Heart right ventricle (tissue), 16 donors: Measurements from ENCODE around the gene DMRTC2. TPM values are rescaled to one million over a fixed set of nuclear protein-coding genes. Genes with fewer than 3 reads are reported as not detected.
A peak's percentile ranks its signal among the peaks of the same experiment; 100 is the strongest.

ENCODE experiments used
- ATAC-seq, 8 donors: fragments of 200-7000 bp; cut with Tn5 transposase; one replicate each; pipeline ENCODE4 v1.9.1; 2020; ENCODE audit warnings: mild to moderate bottlenecking in 8 of 8, moderate library complexity in 8 of 8, moderate number of reproducible peaks in 1 of 8
- DNase-seq, 2 donors: peaks; one replicate each; pipeline ENCODE4 v3.0.0-alpha.2; 2020
- H3K27ac ChIP-seq, 10 donors: fragments of 200-600 bp; sonication (generic) in 2 of 10; one replicate each; pipeline versions ENCODE4 v1.5.0 to v1.8.0; 2020 to 2022; ENCODE audit warnings: mild to moderate bottlenecking in 3 of 10
- H3K27me3 ChIP-seq, 7 donors: fragments of 200-600 bp; one replicate each; pipeline ENCODE4 v1.8.0; 2021 to 2022; ENCODE audit warnings: mild to moderate bottlenecking in 2 of 7
- H3K36me3 ChIP-seq, 9 donors: fragments of 200-600 bp; sonication (generic) in 1 of 9; one replicate each; pipeline versions ENCODE4 v1.5.0 to v1.8.0; 2020 to 2022; ENCODE audit warnings: mild to moderate bottlenecking in 2 of 9
- H3K4me1 ChIP-seq, 9 donors: fragments of 200-600 bp; sonication (generic) in 1 of 9; one replicate each; pipeline versions ENCODE4 v1.5.0 to v1.8.0; 2020 to 2022; ENCODE audit warnings: mild to moderate bottlenecking in 4 of 9
- H3K4me3 ChIP-seq, 10 donors: fragments of 200-600 bp; sonication (generic) in 2 of 10; one replicate each; pipeline versions ENCODE4 v1.5.0 to v1.8.0; 2020 to 2022; ENCODE audit warnings: mild to moderate bottlenecking in 7 of 10, moderate library complexity in 2 of 10
- H3K9me3 ChIP-seq, 11 donors: fragments of 200-600 bp in 10 of 11; sonication (generic) in 2 of 11; one replicate each; pipeline versions ENCODE4 v1.5.0 to v1.8.0; 2013 to 2022; ENCODE audit warnings: mild to moderate bottlenecking in 2 of 11, control low read depth in 1 of 11, moderate library complexity in 1 of 11
- WGBS, 2 donors: extraction: QIAGEN DNeasy Blood & Tissue Kit; methylation state at CpG; one replicate each; pipeline ENCODE4 v1.1.7; 2013; ENCODE audit warnings: inconsistent platforms in 1 of 2; 5-methylcytosine and 5-hydroxymethylcytosine counted together
- intact Hi-C, 10 donors: fragments of 100-400 bp; cut with DNase I; formaldehyde crosslinking; loops; one replicate each; pipeline versions ENCODE4 v1.11.1 to v1.14.2; 2022
- long read RNA-seq, 3 donors: library from polyadenylated mRNA; unstranded; transcript quantifications; one replicate each; pipeline ENCODE4 v2.0.0, GENCODE V29; 2020 to 2021
- polyA plus RNA-seq, 2 donors: library from polyadenylated mRNA; stranded (reverse); fragments of 200-250 nt; gene quantifications; one replicate each; pipeline ENCODE4 v1.2.3, GENCODE V29; 2013
- total RNA-seq, 10 donors: library from RNA; stranded (reverse); fragmentation: NEBNext Ultra II Directional in 3 of 10; extraction: Animal tissue kit (Norgen Biotek cat#: 25700) in 3 of 10; gene quantifications; one replicate each; pipeline versions ENCODE4 v1.2.1 to v1.2.4, GENCODE V29; 2021 to 2023
- TF ChIP-seq, protein P1 (sequence below), 9 donors: fragments of 200-600 bp; sonication (generic) in 2 of 9; IDR thresholded peaks; one replicate each; pipeline versions ENCODE4 v1.5.0 to v1.8.0; 2021 to 2022; ENCODE audit warnings: antibody characterized with exemption in 9 of 9, mild to moderate bottlenecking in 5 of 9, moderate library complexity in 1 of 9
- donor health status: Arrhythmogenic right ventricular cardiomyopathy.
- donor health status: ischemic (EF 13 %, LVEDD 7.1; RV severe dilation, severe dysfunction).
- donor health status: healthy with polysubstance abuse.
- donor health status: DM: no; HTN: yes; CAD: no.
- donor health status: DM: no; HTN: no; CAD: no.
- donor health status: ischemic (EF 25% LVEDD 6.9; RV normal size, moderate dysfunction).
- donor health status: ischemic (EF 25% LVEDD 5.7; RV mildly dilated, moderate dysfunction).
- donor health status: healthy.
- donor health status: DM: yes; HTN: yes; CAD: no.
- donor health status: Ischemic cardiomyopathy.
- donor health status: ischemic (EF 35%, LVEDD 5.7; RV mildly dilated, moderate dysfunction).
- donor health status: nonischemic (EF 11% LVEDD 7.7; RV severe dilation, severe dysfunction).
- donor health status: DM: yes; HTN: yes; CAD: no.
- donor health status: PGD.
- donor health status: ischemic (EF 29% LVEDD 5.4; RV normal size, mild dysfunction).
- donor health status: nonischemic (EF 23%, LVEDD 6.1; RV moderate dilation, normal function).

DMRTC2 gene
- not detected for total RNA-seq
- polyA plus RNA-seq: not detected
- long read RNA-seq, donor 1: 0 reads
- long read RNA-seq, donor 2: 0 reads
- long read RNA-seq, donor 3: 0 reads

DNA sequence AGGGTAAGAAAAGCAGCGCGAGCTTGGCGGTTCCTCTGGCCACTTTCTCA is at the start of gene DMRTC2:
DMRTC2 (plus strand) TSS at position 42 of the 50 bp plus-strand sequence. CDS start 2,387 bp downstream, outside the sequence.
- Histone ChIP-seq H3K9me3 (no peaks in the 10 kb centered on the region), H3K4me1 (no peaks in the 10 kb centered on the region), H3K27ac (no peak within 1 kb of the TSS), H3K36me3 (no peaks in the 10 kb centered on the region), H3K4me3 (no peak within 1 kb of the TSS), H3K27me3 (peaks cover 0 to 35% (median 17%) of the 10 kb centered on the region in 7 donors)
- no peak for DNase-seq
- TF ChIP-seq, protein P1, sequence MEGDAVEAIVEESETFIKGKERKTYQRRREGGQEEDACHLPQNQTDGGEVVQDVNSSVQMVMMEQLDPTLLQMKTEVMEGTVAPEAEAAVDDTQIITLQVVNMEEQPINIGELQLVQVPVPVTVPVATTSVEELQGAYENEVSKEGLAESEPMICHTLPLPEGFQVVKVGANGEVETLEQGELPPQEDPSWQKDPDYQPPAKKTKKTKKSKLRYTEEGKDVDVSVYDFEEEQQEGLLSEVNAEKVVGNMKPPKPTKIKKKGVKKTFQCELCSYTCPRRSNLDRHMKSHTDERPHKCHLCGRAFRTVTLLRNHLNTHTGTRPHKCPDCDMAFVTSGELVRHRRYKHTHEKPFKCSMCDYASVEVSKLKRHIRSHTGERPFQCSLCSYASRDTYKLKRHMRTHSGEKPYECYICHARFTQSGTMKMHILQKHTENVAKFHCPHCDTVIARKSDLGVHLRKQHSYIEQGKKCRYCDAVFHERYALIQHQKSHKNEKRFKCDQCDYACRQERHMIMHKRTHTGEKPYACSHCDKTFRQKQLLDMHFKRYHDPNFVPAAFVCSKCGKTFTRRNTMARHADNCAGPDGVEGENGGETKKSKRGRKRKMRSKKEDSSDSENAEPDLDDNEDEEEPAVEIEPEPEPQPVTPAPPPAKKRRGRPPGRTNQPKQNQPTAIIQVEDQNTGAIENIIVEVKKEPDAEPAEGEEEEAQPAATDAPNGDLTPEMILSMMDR (IDR thresholded peaks at IDR 0.05): no peak
- intact Hi-C loops: no loop called here
- WGBS, 2 donors: 92 to 98% methylated on average over 3 of the region's 3 CpGs
- ATAC-seq: no peak

DNA sequence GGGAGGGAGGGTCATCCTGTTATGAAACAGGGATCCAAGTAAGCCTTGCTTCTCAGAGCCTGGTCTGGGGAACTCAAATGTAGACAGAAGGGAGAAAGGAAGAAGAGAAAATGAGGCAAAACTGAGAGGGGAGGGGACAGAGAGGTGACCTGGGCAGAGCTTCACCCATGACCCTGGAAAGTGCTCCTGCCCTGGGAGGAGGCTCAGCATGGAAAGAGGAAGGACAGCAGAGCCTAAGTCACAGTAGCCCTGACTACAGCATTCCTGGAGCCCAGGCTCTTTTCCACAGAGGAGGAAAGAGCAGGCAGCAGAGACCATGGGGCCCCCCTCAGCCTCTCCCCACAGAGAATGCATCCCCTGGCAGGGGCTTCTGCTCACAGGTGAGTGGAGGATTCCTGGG is 48.5 kb upstream of the DMRTC2 start, which contains the start of gene CEACAM3:
CEACAM3 (plus strand) TSS at position 226 of the 400 bp plus-strand sequence; CDS start at position 317, 91 bp downstream.
- Histone ChIP-seq H3K36me3 (no peaks in the 10 kb centered on the region), H3K27ac (peak within 1 kb of the TSS in 2 of 10 donors; percentile 40 to 89), H3K9me3 (peaks cover 0 to 3% (median 0%) of the 10 kb centered on the region in 11 donors), H3K4me3 (peak within 1 kb of the TSS in 1 of 10 donors; percentile 31), H3K27me3 (peaks cover 0 to 83% (median 52%) of the 10 kb centered on the region in 7 donors), H3K4me1 (peaks cover 0 to 40% (median 0%) of the 10 kb centered on the region in 9 donors)
- TF ChIP-seq, protein P1 (IDR thresholded peaks at IDR 0.05): no peak
- peak in 5 of 8 donors; percentile 37 to 74 (median 41) for ATAC-seq
- intact Hi-C loops: no loop called here
- no peak for DNase-seq

DNA sequence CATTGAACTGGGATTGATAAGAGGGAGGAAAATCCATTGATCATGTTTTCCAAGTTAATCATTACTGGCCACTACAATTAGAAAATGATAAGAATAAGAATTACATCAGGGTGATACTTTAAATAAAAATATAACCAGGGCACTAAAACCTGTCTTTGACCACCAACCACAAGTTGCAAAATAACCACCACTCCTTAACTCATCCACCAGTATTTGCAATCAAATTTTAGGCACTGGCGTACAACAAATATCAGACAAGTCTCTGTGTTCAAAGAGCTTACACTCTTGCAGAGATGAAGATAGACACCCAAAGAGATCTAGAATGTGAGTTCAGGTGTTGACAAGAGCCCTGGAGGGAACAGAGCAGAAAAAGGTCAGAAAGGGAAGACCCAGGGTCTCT is 47.9 kb upstream of the DMRTC2 start:
- ATAC-seq (no peak), DNase-seq (no peak)
- WGBS, 2 donors: 76 to 82% methylated on average over 1 of the region's 1 CpG
- Histone ChIP-seq H3K4me1 (peaks cover 0 to 44% (median 0%) of the 10 kb centered on the region in 9 donors), H3K36me3 (no peaks in the 10 kb centered on the region), H3K9me3 (peaks cover 0 to 3% (median 0%) of the 10 kb centered on the region in 11 donors), H3K4me3 (peak overlapping the region in 1 of 10 donors; percentile 31), H3K27ac (peak overlapping the region in 2 of 10 donors; percentile 40 to 89), H3K27me3 (peaks cover 0 to 81% (median 46%) of the 10 kb centered on the region in 7 donors)
- intact Hi-C loops: no loop called here
- TF ChIP-seq, protein P1 (IDR thresholded peaks at IDR 0.05): no peak

DNA sequence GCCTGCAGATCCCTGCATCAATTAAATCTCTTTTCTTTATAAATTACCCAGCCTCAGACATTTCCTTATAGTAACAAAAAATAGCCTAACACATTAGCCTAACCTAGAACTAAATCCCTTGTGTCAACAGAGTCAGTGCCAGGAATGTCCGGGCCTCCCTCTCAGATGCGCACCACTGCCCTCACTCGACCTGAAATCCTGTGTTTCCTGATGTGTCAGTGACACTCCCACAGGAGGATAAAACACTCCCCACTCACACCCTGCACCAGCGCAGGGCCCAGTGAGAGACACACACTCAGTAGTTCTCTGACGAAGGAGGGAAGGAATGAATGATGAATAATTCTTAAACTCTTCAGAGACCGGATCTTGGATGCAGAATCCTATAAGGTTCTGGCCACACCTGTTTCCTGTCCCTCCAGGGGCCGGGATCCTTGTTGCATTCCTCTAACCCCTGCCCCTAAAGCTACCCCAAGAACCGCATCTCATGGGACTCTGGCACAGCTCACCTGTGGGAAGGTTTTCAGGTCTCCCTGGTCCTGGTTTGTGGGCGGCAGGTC is 45.3 kb upstream of the DMRTC2 start:
- WGBS, 2 donors: 62 to 69% methylated on average over 9 of the region's 9 CpGs
- no peaks in the 10 kb centered on the region for H3K36me3 ChIP-seq
- H3K4me1 ChIP-seq: peaks cover 0 to 45% (median 0%) of the 10 kb centered on the region in 9 donors
- peak overlapping the region in 1 of 10 donors; percentile 31 for H3K4me3 ChIP-seq
- ATAC-seq (no peak), DNase-seq (no peak)
- peaks cover 0 to 3% (median 0%) of the 10 kb centered on the region in 11 donors for H3K9me3 ChIP-seq
- TF ChIP-seq, protein P1 (IDR thresholded peaks at IDR 0.05): no peak
- intact Hi-C loops: no loop called here
- peak overlapping the region in 2 of 10 donors; percentile 0 to 89 for H3K27ac ChIP-seq
- peaks cover 0 to 63% (median 25%) of the 10 kb centered on the region in 7 donors for H3K27me3 ChIP-seq
